OCI-LY7 (cell line): ENCODE measurements around the gene ZNF609. TPM values are rescaled to one million over a fixed set of nuclear protein-coding genes. Genes with fewer than 3 reads are reported as not detected.
A peak's percentile ranks its signal among the peaks of the same experiment; 100 is the strongest.

ENCODE experiments used
- BruUV-seq: library from RNA; stranded (reverse); fragments of 400-500 nt; replicated peaks from 2 replicates; lab custom pipeline; 2021; lab: Mats Ljungman, UMichigan
- CTCF ChIA-PET: fragments of 300-600 bp; sonication (Branson Sonifier 250); formaldehyde crosslinking; loops from one replicate; lab custom pipeline; 2022; ENCODE audit warnings: antibody characterized with exemption; ENCODE audit not compliant: unreplicated experiment; lab: Charles Lee
- POLR2A ChIA-PET: fragments of 300-600 bp; sonication (Branson Sonifier 250); formaldehyde crosslinking; loops from one replicate; lab custom pipeline; 2022; ENCODE audit warnings: antibody characterized with exemption; lab: Charles Lee
- DNase-seq: peaks from one replicate; pipeline ENCODE4 v3.0.0-alpha.2; 2015; ENCODE audit warnings: low spot score
- H2AFZ ChIP-seq: fragments of 200-600 bp; sonication (generic), shearing (Covaris generic); 2 replicates; pipeline ENCODE4 v1.6.1; 2014; ENCODE audit warnings: mild to moderate bottlenecking, antibody characterized with exemption, low read length, moderate library complexity
- H3K27ac ChIP-seq: fragments of 200-600 bp; sonication (generic); 2 replicates; pipeline ENCODE4 v1.5.1; 2014; ENCODE audit warnings: mixed run types, low read depth, mild to moderate bottlenecking, moderate library complexity, low read length, inconsistent platforms; ENCODE audit not compliant: poor library complexity, severe bottlenecking
- H3K36me3 ChIP-seq: fragments of 200-600 bp; sonication (generic); 2 replicates; pipeline ENCODE4 v1.6.1; 2014; ENCODE audit warnings: mild to moderate bottlenecking, antibody characterized with exemption, low read length, moderate library complexity, mixed read lengths; ENCODE audit not compliant: insufficient read depth
- H3K4me1 ChIP-seq: fragments of 200-600 bp; sonication (generic); 2 replicates; pipeline ENCODE4 v1.5.1; 2014; ENCODE audit warnings: mild to moderate bottlenecking, low read length; ENCODE audit not compliant: insufficient read depth, poor library complexity, severe bottlenecking
- H3K4me2 ChIP-seq: fragments of 200-600 bp; sonication (generic); 2 replicates; pipeline ENCODE4 v1.6.1; 2014; ENCODE audit warnings: mild to moderate bottlenecking, low read length
- H3K4me3 ChIP-seq: fragments of 200-600 bp; sonication (generic); 2 replicates; pipeline ENCODE4 v1.5.1; 2014; ENCODE audit warnings: mild to moderate bottlenecking, low read depth, low read length; ENCODE audit not compliant: poor library complexity, severe bottlenecking
- H3K79me2 ChIP-seq: fragments of 200-600 bp; sonication (generic); 2 replicates; pipeline ENCODE4 v1.6.1; 2016; ENCODE audit warnings: low read depth, mild to moderate bottlenecking, low read length, moderate library complexity, mixed read lengths; ENCODE audit not compliant: insufficient read depth
- H3K9me2 ChIP-seq: fragments of 200-600 bp; sonication (generic); 2 replicates; pipeline ENCODE4 v1.6.1; 2016; ENCODE audit warnings: mild to moderate bottlenecking, low read length, mixed read lengths; ENCODE audit not compliant: insufficient read depth
- H3K9me3 ChIP-seq: fragments of 200-600 bp; sonication (generic); 2 replicates; pipeline ENCODE4 v1.6.1; 2014; ENCODE audit warnings: mild to moderate bottlenecking, mixed run types, low read length, mixed read lengths
- H4K20me1 ChIP-seq: fragments of 200-600 bp; sonication (generic); 2 replicates; pipeline ENCODE4 v1.6.1; 2014; ENCODE audit warnings: mild to moderate bottlenecking, antibody characterized with exemption, low read length, moderate library complexity, mixed read lengths; ENCODE audit not compliant: insufficient read depth
- EZH2phosphoT487 ChIP-seq: fragments of 200-600 bp; sonication (generic); IDR thresholded peaks from 2 replicates; pipeline ENCODE4 v1.6.1; 2018; ENCODE audit warnings: low read depth, borderline replicate concordance, mild to moderate bottlenecking, mixed run types, antibody characterized with exemption, low read length, moderate library complexity, mixed read lengths
- intact Hi-C: fragments of 100-400 bp; cut with micrococcal nuclease; formaldehyde crosslinking; loops from one replicate; pipeline ENCODE4 v1.10.0; 2022; ENCODE audit not compliant: unreplicated experiment
- total RNA-seq, 2 experiments: library from RNA; depleted of rRNA in 1 of 2; stranded (reverse); fragments of >200 nt in 1 of 2; shearing (Covaris generic) in 1 of 2; gene quantifications; 2 replicates each; pipeline ENCODE4 v1.2.3, GENCODE V29; 2014 to 2022
- TF ChIP-seq, protein P1 (sequence below): fragments of 200-600 bp; sonication (generic); conservative IDR thresholded peaks from 2 replicates; pipeline ENCODE4 v1.5.1; 2014; ENCODE audit warnings: mild to moderate bottlenecking, antibody characterized with exemption, low read length, moderate library complexity, mixed read lengths

ZNF609 gene
- total RNA-seq, 2 experiments from 2014 or later: 17.2 to 35.1 TPM

GRCh38 chr15:64691896-64692565 lies 231.7 kb downstream of the ZNF609 start:
- Histone ChIP-seq H3K79me2 (peaks cover 6% of the 10 kb centered on the region; the same call in 1 of the 2 replicates), H3K27ac (no peak overlapping the region), H3K4me2 (no peak overlapping the region), H3K36me3 (peaks cover 65% of the 10 kb centered on the region), H4K20me1 (peaks cover 4% of the 10 kb centered on the region; the same call in 1 of the 2 replicates), H3K4me1 (peaks cover 16% of the 10 kb centered on the region), H3K4me3 (no peak overlapping the region), H3K9me3 (no peaks in the 10 kb centered on the region), H3K9me2 (no peaks in the 10 kb centered on the region), H2AFZ (no peak overlapping the region)
- POLR2A ChIA-PET: interaction anchor here (0.6 kb wide), 1 partner anchor 469 kb away, joined by 3 read pairs; no protein-coding TSS in a partner anchor
- CTCF ChIA-PET: no interaction called here
- no TSS peak for BruUV-seq
- intact Hi-C loops: no loop called here
- TF ChIP-seq, protein P1, sequence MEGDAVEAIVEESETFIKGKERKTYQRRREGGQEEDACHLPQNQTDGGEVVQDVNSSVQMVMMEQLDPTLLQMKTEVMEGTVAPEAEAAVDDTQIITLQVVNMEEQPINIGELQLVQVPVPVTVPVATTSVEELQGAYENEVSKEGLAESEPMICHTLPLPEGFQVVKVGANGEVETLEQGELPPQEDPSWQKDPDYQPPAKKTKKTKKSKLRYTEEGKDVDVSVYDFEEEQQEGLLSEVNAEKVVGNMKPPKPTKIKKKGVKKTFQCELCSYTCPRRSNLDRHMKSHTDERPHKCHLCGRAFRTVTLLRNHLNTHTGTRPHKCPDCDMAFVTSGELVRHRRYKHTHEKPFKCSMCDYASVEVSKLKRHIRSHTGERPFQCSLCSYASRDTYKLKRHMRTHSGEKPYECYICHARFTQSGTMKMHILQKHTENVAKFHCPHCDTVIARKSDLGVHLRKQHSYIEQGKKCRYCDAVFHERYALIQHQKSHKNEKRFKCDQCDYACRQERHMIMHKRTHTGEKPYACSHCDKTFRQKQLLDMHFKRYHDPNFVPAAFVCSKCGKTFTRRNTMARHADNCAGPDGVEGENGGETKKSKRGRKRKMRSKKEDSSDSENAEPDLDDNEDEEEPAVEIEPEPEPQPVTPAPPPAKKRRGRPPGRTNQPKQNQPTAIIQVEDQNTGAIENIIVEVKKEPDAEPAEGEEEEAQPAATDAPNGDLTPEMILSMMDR: no peak
- no peak for TF ChIP-seq EZH2phosphoT487
- no peak for DNase-seq

DNA sequence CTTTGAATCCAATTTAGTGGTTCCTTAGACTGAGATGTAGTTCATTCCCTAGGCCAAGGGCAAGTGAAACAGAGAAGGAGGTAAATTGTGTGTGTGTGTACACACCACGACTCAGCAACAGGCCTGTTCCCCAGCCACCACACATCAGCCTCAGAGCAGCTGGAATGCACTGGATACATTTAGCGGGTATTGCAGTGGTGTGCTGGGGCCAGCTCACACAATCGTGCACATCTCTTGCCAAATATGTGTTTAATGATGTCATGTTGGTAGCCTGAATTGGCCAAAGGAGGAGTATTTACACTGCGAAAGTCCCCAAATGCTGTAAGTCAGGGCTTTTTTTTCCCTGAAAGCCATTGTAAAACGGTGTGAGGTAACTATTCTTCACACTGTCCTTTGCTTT lies 232.8 kb downstream of the ZNF609 start:
- TF ChIP-seq EZH2phosphoT487: no peak
- TF ChIP-seq, protein P1: no peak
- no peaks in the 10 kb centered on the region for H3K9me2 ChIP-seq
- H3K27ac ChIP-seq: no peak overlapping the region
- no peak for DNase-seq
- ChIA-PET POLR2A (no interaction called here), CTCF (interaction anchor here (0.5 to 0.6 kb wide), 2 partner anchors 69 to 233 kb away, joined by 4 to 10 read pairs; partner anchors contain the start of gene ZNF609)
- no peak overlapping the region for H2AFZ ChIP-seq
- H3K4me3 ChIP-seq: no peak overlapping the region
- peaks cover 16% of the 10 kb centered on the region for H3K4me1 ChIP-seq
- H3K36me3 ChIP-seq: peaks cover 54% of the 10 kb centered on the region
- intact Hi-C loops: no loop called here
- no peak overlapping the region for H3K4me2 ChIP-seq
- peaks cover 6% of the 10 kb centered on the region; the same call in 1 of the 2 replicates for H3K79me2 ChIP-seq
- peaks cover 11% of the 10 kb centered on the region; the same call in 1 of the 2 replicates for H4K20me1 ChIP-seq
- H3K9me3 ChIP-seq: no peaks in the 10 kb centered on the region
- BruUV-seq: no TSS peak

DNA sequence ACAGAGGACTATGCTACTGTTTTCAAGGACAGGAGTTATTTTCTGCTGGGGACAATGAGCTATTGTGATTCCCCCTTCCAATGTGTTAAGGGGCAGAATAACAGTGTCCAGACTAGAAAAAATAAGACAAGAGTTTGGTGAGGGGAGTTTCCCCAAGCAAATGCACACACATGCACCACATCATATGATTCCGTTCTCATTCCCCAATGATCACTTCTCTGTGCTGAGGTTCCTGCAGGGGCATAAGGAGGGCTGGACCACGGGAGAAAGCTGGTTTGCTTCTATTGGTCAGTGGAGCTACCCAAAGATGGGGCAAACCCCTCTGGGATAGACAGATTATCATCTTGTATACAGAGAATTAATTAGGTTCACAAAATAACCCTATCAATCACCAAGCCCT lies 234.4 kb downstream of the ZNF609 start:
- no peak for DNase-seq
- Histone ChIP-seq H3K9me3 (no peaks in the 10 kb centered on the region), H3K27ac (no peak overlapping the region), H3K4me2 (peak overlapping the region; percentile 31), H3K4me3 (no peak overlapping the region), H2AFZ (no peak overlapping the region), H4K20me1 (peaks cover 20% of the 10 kb centered on the region; the same call in 1 of the 2 replicates), H3K36me3 (peaks cover 42% of the 10 kb centered on the region), H3K79me2 (peaks cover 13% of the 10 kb centered on the region; the same call in 1 of the 2 replicates), H3K9me2 (no peaks in the 10 kb centered on the region), H3K4me1 (peaks cover 26% of the 10 kb centered on the region)
- no TSS peak for BruUV-seq
- CTCF ChIA-PET: no interaction called here
- no peak for TF ChIP-seq EZH2phosphoT487
- TF ChIP-seq, protein P1: no peak
- intact Hi-C loops: no loop called here
- POLR2A ChIA-PET: interaction anchor here (0.8 to 1.8 kb wide), 3 partner anchors 10 to 33 kb away, joined by 3 to 7 read pairs (median 6); no protein-coding TSS in a partner anchor
